ENCODE results near the gene NUDC. TPM values are rescaled to one million over a fixed set of nuclear protein-coding genes. Genes with fewer than 3 reads are reported as not detected.

The NUDC gene
- total RNA-seq, 1 donor from 2014 or later = 70.2 TPM

DNA sequence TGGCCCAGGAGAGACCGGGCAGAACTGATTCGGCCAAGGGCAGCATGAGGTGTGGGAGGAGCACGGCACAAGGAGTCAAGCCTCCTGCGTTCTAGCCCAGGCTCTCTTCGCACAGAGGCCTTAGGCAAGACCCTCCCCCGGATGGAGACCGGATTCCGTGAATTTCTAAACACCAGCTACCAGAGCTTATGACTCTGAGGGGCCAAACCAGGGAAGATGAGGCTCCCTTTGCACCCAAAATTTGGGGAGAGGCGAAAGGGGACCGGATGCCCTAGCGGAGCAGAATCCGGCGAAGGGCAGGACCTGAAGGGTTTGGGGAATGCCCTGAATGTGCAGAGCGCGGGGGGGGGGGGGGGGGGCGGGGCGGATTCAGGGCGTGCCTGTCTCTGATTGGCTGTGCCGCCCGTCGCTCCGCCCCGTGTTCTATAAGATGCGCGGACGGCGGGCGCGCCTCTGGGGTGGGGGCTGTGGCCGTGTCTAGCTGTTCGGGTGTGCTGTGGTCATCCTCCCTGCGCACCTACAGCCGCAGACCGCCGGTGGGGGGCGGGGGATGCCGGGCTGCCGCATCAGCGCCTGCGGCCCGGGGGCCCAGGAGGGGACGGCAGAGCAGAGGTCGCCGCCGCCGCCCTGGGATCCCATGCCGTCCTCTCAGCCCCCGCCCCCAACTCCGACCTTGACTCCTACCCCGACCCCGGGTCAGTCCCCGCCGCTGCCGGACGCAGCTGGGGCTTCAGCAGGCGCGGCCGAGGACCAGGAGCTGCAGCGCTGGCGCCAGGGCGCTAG is 71.9 kb downstream of the NUDC start, which contains the start of gene TRNP1:
Gene TRNP1 (plus strand): TSS at position 456 of the 783 bp plus-strand sequence. CDS start 95 bp downstream, at position 551.
- Mint-ChIP-seq H3K4me1 (ENCODE audit: low read depth, unreplicated experiment) (peaks cover 40% of the 10 kb centered on the region), H3K36me3 (ENCODE audit: low read depth, unreplicated experiment) (peaks cover 6% of the 10 kb centered on the region), H3K4me3 (ENCODE audit: unreplicated experiment) (peak within 1 kb of the TSS; percentile 90), H3K9me3 (ENCODE audit: unreplicated experiment) (no peaks in the 10 kb centered on the region), H3K27me3 (ENCODE audit: low read depth, unreplicated experiment) (no peaks in the 10 kb centered on the region), H3K27ac (ENCODE audit: unreplicated experiment) (no peak within 1 kb of the TSS)
- H3K79me2 ChIP-seq (ENCODE audit: insufficient read depth, low read length) = peaks cover 11% of the 10 kb centered on the region
- peaks cover 42% of the 10 kb centered on the region for H3K4me1 ChIP-seq (ENCODE audit: insufficient read depth, low read length)
- H3K27me3 ChIP-seq (ENCODE audit: insufficient read depth, low read length) = no peaks in the 10 kb centered on the region
- no peaks in the 10 kb centered on the region for H3K36me3 ChIP-seq (ENCODE audit: insufficient read depth, low read length)
- H3K27ac ChIP-seq (ENCODE audit: low read depth, low read length) = peak within 1 kb of the TSS; percentile 8
- peak; percentile 45 for DNase-seq (ENCODE audit: low read depth)
- H3K4me2 ChIP-seq (ENCODE audit: low read length) = peak within 1 kb of the TSS; percentile 90
- peak within 1 kb of the TSS; percentile 64 for H3K4me3 ChIP-seq (ENCODE audit: insufficient read depth, low read depth, low read length)
- H3K9ac ChIP-seq (ENCODE audit: low read length) = peak within 1 kb of the TSS; percentile 75
- TF ChIP-seq, protein P1, sequence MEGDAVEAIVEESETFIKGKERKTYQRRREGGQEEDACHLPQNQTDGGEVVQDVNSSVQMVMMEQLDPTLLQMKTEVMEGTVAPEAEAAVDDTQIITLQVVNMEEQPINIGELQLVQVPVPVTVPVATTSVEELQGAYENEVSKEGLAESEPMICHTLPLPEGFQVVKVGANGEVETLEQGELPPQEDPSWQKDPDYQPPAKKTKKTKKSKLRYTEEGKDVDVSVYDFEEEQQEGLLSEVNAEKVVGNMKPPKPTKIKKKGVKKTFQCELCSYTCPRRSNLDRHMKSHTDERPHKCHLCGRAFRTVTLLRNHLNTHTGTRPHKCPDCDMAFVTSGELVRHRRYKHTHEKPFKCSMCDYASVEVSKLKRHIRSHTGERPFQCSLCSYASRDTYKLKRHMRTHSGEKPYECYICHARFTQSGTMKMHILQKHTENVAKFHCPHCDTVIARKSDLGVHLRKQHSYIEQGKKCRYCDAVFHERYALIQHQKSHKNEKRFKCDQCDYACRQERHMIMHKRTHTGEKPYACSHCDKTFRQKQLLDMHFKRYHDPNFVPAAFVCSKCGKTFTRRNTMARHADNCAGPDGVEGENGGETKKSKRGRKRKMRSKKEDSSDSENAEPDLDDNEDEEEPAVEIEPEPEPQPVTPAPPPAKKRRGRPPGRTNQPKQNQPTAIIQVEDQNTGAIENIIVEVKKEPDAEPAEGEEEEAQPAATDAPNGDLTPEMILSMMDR (IDR thresholded peaks at IDR 0.05; ENCODE audit: insufficient read depth, low read depth, low read length) = no peak
- TF ChIP-seq EZH2 (IDR thresholded peaks at IDR 0.05; ENCODE audit: insufficient read depth, low read length) = no peak
- peak within 1 kb of the TSS; percentile 82 for H2AFZ ChIP-seq (ENCODE audit: low read depth, low read length)
- H4K20me1 ChIP-seq (ENCODE audit: insufficient read depth, low read length) = peaks cover 18% of the 10 kb centered on the region
- FAIRE-seq = no peak
- H3K9me3 ChIP-seq (ENCODE audit: insufficient read depth, low read depth, low read length) = no peaks in the 10 kb centered on the region

DNA sequence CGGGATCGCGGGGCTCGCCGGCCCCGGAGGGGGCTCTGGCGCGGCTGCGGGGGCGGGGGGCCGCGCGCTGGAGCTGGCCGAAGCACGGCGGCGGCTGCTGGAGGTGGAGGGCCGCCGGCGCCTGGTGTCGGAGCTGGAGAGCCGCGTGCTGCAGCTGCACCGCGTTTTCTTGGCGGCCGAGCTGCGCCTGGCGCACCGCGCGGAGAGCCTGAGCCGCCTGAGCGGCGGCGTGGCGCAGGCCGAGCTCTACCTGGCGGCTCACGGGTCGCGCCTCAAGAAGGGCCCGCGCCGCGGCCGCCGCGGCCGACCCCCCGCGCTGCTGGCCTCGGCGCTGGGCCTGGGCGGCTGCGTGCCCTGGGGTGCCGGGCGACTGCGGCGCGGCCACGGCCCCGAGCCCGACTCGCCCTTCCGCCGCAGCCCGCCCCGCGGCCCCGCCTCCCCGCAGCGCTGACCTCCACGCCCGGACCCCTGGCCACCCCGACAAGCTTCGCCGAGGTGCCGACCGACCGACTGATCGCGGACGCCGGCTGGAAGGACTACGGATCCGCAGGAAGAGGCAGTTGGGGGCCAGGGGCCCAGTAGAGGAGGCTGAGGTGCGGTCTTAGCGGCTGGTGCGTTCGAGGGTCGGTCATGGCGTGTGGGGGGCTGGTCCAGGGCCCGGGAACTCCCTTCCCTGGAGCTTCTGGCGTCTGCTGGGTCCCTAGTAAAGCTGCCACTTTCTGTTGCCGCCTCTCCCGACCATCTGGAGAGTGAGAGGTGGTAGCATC is 72.7 kb downstream of the NUDC start:
- H3K4me3 ChIP-seq (ENCODE audit: insufficient read depth, low read depth, low read length) = peak overlapping the region; percentile 64
- no peaks in the 10 kb centered on the region for H3K9me3 ChIP-seq (ENCODE audit: insufficient read depth, low read depth, low read length)
- peak overlapping the region; percentile 90 for H3K4me2 ChIP-seq (ENCODE audit: low read length)
- TF ChIP-seq EZH2 (IDR thresholded peaks at IDR 0.05; ENCODE audit: insufficient read depth, low read length) = no peak
- TF ChIP-seq, protein P1 (IDR thresholded peaks at IDR 0.05; ENCODE audit: insufficient read depth, low read depth, low read length) = no peak
- peak overlapping the region; percentile 90 for H3K4me3 Mint-ChIP-seq (ENCODE audit: unreplicated experiment)
- H4K20me1 ChIP-seq (ENCODE audit: insufficient read depth, low read length) = peaks cover 18% of the 10 kb centered on the region
- H3K27ac Mint-ChIP-seq (ENCODE audit: unreplicated experiment) = no peak overlapping the region
- peaks cover 46% of the 10 kb centered on the region for H3K4me1 Mint-ChIP-seq (ENCODE audit: low read depth, unreplicated experiment)
- peaks cover 11% of the 10 kb centered on the region for H3K79me2 ChIP-seq (ENCODE audit: insufficient read depth, low read length)
- H2AFZ ChIP-seq (ENCODE audit: low read depth, low read length) = peak overlapping the region; percentile 82
- H3K9ac ChIP-seq (ENCODE audit: low read length) = peak overlapping the region; percentile 75
- H3K27ac ChIP-seq (ENCODE audit: low read depth, low read length) = no peak overlapping the region
- H3K27me3 ChIP-seq (ENCODE audit: insufficient read depth, low read length) = no peaks in the 10 kb centered on the region
- no peaks in the 10 kb centered on the region for H3K9me3 Mint-ChIP-seq (ENCODE audit: unreplicated experiment)
- DNase-seq (ENCODE audit: low read depth) = no peak
- no peak for FAIRE-seq
- H3K36me3 ChIP-seq (ENCODE audit: insufficient read depth, low read length) = no peaks in the 10 kb centered on the region
- H3K27me3 Mint-ChIP-seq (ENCODE audit: low read depth, unreplicated experiment) = no peaks in the 10 kb centered on the region
- H3K36me3 Mint-ChIP-seq (ENCODE audit: low read depth, unreplicated experiment) = peaks cover 6% of the 10 kb centered on the region
- H3K4me1 ChIP-seq (ENCODE audit: insufficient read depth, low read length) = peaks cover 50% of the 10 kb centered on the region
